Astrocyte of the spinal cord (primary cell): ENCODE data around the gene AIRE.

Experiments used
- DNase-seq: peaks from one replicate; pipeline ENCODE4 v3.0.0; 2011; ENCODE audit warnings: low read depth, low spot score
- H3K4me3 ChIP-seq: 2 replicates; pipeline ENCODE4 v1.5.1; 2011; ENCODE audit warnings: low read depth, mild to moderate bottlenecking, low read length, moderate library complexity
- in situ Hi-C: cut with HindIII; loops from 2 replicates; pipeline ENCODE4 v1.10.0; 2017; ENCODE audit warnings: low sequenced_read_pairs
- TF ChIP-seq, protein P1 (sequence below): IDR thresholded peaks from 2 replicates; pipeline ENCODE4 v1.5.1; 2012; ENCODE audit warnings: low read depth, mild to moderate bottlenecking, low read length, inconsistent platforms

AIRE gene

DNA sequence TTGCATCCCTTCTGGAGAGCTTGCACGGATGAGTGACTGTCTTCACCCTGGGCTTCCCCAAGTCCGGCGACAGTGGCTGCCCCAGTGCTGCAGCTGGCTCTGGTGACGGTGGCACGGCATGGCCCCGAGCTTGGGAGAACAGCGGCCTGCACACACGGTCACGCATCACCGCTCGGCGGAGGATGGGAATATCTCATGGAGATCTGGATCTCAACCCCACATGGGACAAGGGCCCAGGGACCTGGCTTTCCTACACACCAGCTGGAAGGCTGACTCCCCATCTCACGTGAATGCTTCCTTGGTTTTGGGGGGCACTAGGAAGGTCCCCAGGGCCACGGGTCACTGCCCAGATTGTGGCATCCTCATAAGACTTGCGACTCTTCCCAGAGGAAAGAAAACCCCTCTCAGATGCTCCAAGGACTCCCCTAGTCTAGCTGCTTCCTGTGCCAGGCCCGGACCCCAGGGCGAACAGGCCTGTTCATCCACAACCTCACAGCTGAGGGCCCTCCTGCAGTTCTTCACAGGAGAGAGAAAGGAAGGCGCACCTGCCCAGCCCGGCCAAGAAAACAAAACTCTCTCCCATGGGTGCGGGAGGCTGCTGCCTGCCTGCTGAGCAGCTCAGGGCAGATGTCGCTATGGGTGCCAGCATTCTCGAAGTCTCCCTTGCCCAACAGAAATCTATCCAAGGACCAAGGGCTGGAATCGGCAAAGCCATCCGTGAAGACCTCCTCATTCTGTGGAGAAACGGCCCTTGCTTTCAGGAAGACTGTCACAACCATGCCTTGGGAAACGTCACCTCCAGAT, 43.6 kb downstream of the AIRE start:
- DNase-seq = no peak
- TF ChIP-seq, protein P1, sequence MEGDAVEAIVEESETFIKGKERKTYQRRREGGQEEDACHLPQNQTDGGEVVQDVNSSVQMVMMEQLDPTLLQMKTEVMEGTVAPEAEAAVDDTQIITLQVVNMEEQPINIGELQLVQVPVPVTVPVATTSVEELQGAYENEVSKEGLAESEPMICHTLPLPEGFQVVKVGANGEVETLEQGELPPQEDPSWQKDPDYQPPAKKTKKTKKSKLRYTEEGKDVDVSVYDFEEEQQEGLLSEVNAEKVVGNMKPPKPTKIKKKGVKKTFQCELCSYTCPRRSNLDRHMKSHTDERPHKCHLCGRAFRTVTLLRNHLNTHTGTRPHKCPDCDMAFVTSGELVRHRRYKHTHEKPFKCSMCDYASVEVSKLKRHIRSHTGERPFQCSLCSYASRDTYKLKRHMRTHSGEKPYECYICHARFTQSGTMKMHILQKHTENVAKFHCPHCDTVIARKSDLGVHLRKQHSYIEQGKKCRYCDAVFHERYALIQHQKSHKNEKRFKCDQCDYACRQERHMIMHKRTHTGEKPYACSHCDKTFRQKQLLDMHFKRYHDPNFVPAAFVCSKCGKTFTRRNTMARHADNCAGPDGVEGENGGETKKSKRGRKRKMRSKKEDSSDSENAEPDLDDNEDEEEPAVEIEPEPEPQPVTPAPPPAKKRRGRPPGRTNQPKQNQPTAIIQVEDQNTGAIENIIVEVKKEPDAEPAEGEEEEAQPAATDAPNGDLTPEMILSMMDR = no peak
- no peak overlapping the region for H3K4me3 ChIP-seq
- in situ Hi-C loops = no loop called here

DNA sequence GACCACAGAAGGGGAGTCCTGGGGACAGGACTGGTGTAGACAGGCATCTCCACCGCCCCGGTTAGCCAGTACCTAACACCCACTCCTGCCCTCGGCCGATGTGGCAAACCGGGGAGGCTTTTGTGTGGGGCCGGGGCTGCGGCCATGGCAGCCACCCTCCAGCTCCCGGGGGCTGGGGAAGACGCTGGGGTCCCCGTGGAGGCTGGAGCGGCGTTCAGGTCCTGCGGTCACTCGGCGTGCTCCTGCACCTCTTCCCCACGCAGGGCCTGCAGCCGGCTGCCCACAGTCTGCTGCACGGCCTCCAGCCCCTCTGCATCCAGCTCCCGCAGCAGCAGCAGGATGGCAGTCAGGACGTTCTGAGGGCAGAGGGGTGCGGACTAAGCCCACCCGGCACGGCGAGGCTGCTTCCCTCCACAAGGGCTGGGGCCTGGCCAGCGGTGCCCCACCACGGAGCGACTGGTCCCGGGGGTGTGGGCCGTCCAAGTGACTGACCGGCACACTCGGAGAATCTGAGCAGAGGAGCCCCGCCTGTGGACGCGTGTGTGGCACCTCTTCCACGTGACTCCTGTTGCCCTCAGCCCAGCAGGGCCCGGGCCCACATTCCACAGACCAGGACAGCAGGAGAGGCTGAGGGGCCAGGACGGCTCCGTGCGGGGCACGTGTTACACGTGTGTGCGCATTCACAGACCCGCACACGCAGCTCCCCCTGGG, 44.5 kb downstream of the AIRE start:
- H3K4me3 ChIP-seq = no peak overlapping the region
- in situ Hi-C loops = no loop called here
- DNase-seq = no peak
- TF ChIP-seq, protein P1 = no peak

DNA sequence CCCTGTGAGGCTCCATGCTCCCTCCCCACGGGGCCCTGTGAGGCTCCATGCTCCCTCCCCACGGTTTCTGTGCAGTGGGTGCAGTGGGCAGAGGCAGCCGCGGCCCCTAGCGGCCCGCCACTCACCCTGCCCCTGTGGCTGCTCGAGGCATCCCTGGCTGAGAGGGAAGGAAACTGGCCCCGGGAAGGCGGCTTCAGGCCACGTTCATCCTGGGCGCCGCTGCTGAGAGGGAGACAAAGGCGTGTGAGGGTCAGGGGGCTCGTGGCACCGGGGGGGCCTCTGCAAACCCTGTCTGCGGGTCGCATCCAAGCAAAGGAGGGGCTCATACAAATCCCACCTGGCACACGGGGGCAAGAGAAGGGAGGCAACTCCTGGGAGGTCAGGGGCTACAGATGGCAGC, 45.0 kb downstream of the AIRE start:
- in situ Hi-C loops = no loop called here
- TF ChIP-seq, protein P1 = no peak
- no peak for DNase-seq
- H3K4me3 ChIP-seq = no peak overlapping the region

DNA sequence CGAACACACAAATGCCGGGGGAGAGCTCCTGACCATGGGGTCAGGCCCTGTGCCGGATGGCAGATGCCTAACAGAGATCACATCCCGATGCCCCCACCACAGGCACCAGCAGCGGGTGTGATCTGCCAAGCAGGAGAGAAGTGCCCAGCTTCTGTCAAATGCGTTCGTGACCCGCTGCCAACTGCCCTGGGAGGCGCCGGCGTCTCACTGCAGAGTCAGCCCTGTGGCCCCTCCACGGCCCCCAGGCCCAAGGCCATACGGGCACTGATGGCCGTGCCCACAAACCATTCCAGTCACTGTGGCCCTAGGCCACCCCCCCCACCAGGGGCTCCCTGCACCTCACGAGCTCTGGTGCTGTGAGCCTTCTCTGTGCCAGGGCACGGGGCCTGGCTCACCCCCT, 45.5 kb downstream of the AIRE start:
- H3K4me3 ChIP-seq = no peak overlapping the region
- TF ChIP-seq, protein P1 = no peak
- no peak for DNase-seq
- in situ Hi-C loops = no loop called here

DNA sequence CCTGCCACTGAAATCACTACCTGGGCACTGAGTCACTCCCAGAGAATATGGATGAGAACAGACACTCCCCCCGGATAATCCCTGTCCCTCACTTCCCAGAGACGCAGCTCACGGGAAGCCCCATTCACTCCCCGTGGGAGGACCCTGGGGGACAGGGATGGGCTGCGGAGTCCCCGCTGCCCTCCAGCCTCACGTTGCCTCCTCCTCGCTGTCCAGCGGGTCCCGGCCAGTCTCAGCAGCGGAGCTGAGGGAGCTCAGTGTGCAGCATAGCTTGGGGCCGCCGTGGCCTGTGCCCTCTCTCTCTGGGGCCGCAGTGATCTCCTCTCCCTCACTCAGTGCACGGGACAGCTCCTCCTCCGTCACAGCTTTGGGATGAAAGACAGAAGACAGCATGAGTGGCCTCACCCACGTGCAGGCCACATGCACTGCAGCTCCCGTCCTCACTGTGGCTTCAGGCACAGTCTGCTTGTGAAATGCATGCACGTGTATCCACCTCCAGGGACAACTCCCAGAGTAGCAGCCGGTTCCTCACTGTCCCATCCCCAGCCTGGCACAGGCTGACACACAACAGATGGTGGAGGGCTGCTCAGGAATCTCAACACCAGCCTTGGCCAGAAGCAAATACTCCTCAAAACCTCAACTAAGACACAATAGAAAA, 46.1 kb downstream of the AIRE start:
- in situ Hi-C loops = no loop called here
- H3K4me3 ChIP-seq = no peak overlapping the region
- TF ChIP-seq, protein P1 = no peak
- no peak for DNase-seq

DNA sequence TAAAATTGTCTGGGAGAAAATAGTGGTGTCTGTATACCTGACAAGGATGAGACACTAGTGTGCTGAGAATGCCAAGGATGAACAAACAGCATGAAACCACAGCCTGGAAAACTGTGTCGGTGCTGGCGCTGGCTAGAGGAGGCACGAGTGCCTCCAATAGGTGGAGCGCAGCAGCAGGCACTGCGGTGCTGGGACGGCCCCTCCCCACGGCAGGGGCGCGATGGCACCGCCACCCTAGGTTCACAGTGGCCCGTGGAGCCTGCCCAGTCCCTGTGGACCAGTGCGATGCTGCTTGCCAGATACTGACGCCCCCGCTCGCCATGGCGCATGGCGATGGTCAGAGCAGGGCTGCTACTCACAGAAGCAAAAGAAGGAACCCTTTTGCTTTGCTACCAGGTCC, 46.7 kb downstream of the AIRE start:
- no peak overlapping the region for H3K4me3 ChIP-seq
- TF ChIP-seq, protein P1 = no peak
- in situ Hi-C loops = no loop called here
- DNase-seq = no peak
